Erythroblast (primary cell): Measurements from ENCODE around the gene ST6GALNAC3.

Source experiments
- GATA1 ChIP-seq: IDR thresholded peaks from 2 replicates; pipeline ENCODE4 v1.6.1; 2011; ENCODE audit warnings: low read depth, mild to moderate bottlenecking, control low read depth, low read length, moderate library complexity
- POLR2A ChIP-seq: IDR thresholded peaks from 2 replicates; pipeline ENCODE4 v1.6.1; 2011; ENCODE audit warnings: mild to moderate bottlenecking, low read length

GRCh38 chr1:76595024-76595423 lies 520.5 kb downstream of the ST6GALNAC3 start:
- TF ChIP-seq POLR2A (no peak), GATA1 (no peak)
